GM15510 (cell line): ENCODE measurements around the gene FILIP1.

Experiments
- POLR2A ChIP-seq: IDR thresholded peaks from 3 replicates; pipeline ENCODE4 v1.6.1; 2011; ENCODE audit warnings: borderline replicate concordance; ENCODE audit not compliant: insufficient read length; ENCODE audit errors: extremely low read depth

FILIP1 gene

GRCh38 chr6:75391276-75391675 is 102.3 kb downstream of the FILIP1 start:
- no peak for TF ChIP-seq POLR2A

GRCh38 chr6:75386050-75386770 is 107.4 kb downstream of the FILIP1 start:
- TF ChIP-seq POLR2A = no peak

GRCh38 chr6:75384116-75384515 is 109.5 kb downstream of the FILIP1 start:
- no peak for TF ChIP-seq POLR2A

- TF ChIP-seq POLR2A = no peak
These were observed 111.0 kb downstream of the FILIP1 start for GRCh38 chr6:75382634-75382900.

- TF ChIP-seq POLR2A = no peak
These were observed 111.5 kb downstream of the FILIP1 start for GRCh38 chr6:75381877-75382633.

- TF ChIP-seq POLR2A = no peak
These were observed 114.1 kb downstream of the FILIP1 start for GRCh38 chr6:75379536-75379935.

GRCh38 chr6:75378101-75378500 is 115.5 kb downstream of the FILIP1 start:
- no peak for TF ChIP-seq POLR2A

- TF ChIP-seq POLR2A = no peak
These were observed 116.2 kb downstream of the FILIP1 start for GRCh38 chr6:75377386-75377785.

- no peak for TF ChIP-seq POLR2A
These were observed 117.1 kb downstream of the FILIP1 start for GRCh38 chr6:75376347-75377024.

GRCh38 chr6:75374961-75375400 is 118.6 kb downstream of the FILIP1 start:
- no peak for TF ChIP-seq POLR2A

GRCh38 chr6:75372884-75373283 is 120.7 kb downstream of the FILIP1 start:
- TF ChIP-seq POLR2A = no peak

GRCh38 chr6:75370011-75370410 is 123.6 kb downstream of the FILIP1 start:
- TF ChIP-seq POLR2A = no peak

GRCh38 chr6:75368864-75369402 is 124.7 kb downstream of the FILIP1 start:
- TF ChIP-seq POLR2A = no peak

- no peak for TF ChIP-seq POLR2A
These were observed 125.3 kb downstream of the FILIP1 start for GRCh38 chr6:75368151-75368779.

GRCh38 chr6:75363304-75363703 is 130.3 kb downstream of the FILIP1 start:
- no peak for TF ChIP-seq POLR2A
